GM12892 (cell line): Measurements from ENCODE around the gene ITIH5.

Source experiments
- POLR2A ChIP-seq: IDR thresholded peaks from 2 replicates; pipeline ENCODE4 v1.6.1; 2011; ENCODE audit warnings: low read depth, low read length, control low read depth
- POLR2AphosphoS5 ChIP-seq: IDR thresholded peaks from 2 replicates; pipeline ENCODE4 v1.6.1; 2011; ENCODE audit warnings: low read depth, low read length, control low read depth
- TAF1 ChIP-seq: IDR thresholded peaks from 2 replicates; pipeline ENCODE4 v1.6.1; 2011; ENCODE audit warnings: low read depth, mild to moderate bottlenecking, control low read depth, low read length, borderline replicate concordance

GRCh38 chr10:7571981-7572380 lies 94.8 kb downstream of the ITIH5 start:
- no peak for TF ChIP-seq POLR2A
- no peak for TF ChIP-seq POLR2AphosphoS5
- no peak for TF ChIP-seq TAF1
